ENCODE data around the gene ZNF248.

GRCh38 chr10:37816290-37816689 is 41.1 kb downstream of the ZNF248 start:
- TF ChIP-seq, protein P1, sequence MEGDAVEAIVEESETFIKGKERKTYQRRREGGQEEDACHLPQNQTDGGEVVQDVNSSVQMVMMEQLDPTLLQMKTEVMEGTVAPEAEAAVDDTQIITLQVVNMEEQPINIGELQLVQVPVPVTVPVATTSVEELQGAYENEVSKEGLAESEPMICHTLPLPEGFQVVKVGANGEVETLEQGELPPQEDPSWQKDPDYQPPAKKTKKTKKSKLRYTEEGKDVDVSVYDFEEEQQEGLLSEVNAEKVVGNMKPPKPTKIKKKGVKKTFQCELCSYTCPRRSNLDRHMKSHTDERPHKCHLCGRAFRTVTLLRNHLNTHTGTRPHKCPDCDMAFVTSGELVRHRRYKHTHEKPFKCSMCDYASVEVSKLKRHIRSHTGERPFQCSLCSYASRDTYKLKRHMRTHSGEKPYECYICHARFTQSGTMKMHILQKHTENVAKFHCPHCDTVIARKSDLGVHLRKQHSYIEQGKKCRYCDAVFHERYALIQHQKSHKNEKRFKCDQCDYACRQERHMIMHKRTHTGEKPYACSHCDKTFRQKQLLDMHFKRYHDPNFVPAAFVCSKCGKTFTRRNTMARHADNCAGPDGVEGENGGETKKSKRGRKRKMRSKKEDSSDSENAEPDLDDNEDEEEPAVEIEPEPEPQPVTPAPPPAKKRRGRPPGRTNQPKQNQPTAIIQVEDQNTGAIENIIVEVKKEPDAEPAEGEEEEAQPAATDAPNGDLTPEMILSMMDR (conservative IDR thresholded peaks at IDR 0.05): no peak
- TF ChIP-seq EZH2 (IDR thresholded peaks at IDR 0.05; ENCODE audit: low read depth): no peak

Data from PC-9 (cell line).